ENCODE data around the gene L1CAM. TPM values are rescaled to one million over a fixed set of nuclear protein-coding genes. Genes with fewer than 3 reads are reported as not detected.

L1CAM gene
- polyA plus RNA-seq, 1 of the 3 experiments (the other 2 are of a cell fraction) = 1.9 TPM

DNA sequence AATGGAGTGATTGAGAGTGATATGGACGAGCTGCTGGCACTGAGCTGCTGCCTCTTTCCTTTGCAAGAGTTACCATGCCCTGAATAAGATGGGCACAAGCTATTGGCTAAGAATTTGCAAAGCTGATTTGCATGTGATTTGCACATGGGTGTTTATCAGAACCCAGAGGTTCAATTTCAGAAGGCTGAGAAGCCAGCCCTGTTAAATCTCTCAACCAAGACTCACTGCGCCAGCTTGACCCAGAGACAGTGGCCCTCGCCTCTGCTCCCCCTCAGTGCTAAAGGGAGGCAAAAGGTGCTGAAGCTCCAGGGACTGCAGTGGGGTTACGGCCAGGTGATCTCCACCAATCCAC lies 39.4 kb upstream of the L1CAM start:
- no peak overlapping the region for H3K9ac ChIP-seq
- H3K27me3 ChIP-seq (ENCODE audit: insufficient read depth) = peaks cover 13% of the 10 kb centered on the region; the same call in 1 of the 2 replicates
- no peak overlapping the region for H3K4me2 ChIP-seq
- H3K9me3 ChIP-seq = no peaks in the 10 kb centered on the region
- ChIA-PET POLR2A (interaction anchor here (0.8 to 2.0 kb wide), 2 partner anchors 9 to 47 kb away, joined by 3 to 6 read pairs; partner anchors contain the start of gene NAA10), CTCF (interaction anchor here (0.5 to 16.7 kb wide), 6 partner anchors 9 to 324 kb away, joined by 3 to 271 read pairs (median 18); partner anchors contain the start of genes NAA10 and RENBP)
- peak overlapping the region in 1 of 2 experiments; percentile 97; a peak in 2 of 4 replicates for H3K27ac ChIP-seq (ENCODE audit: low read depth in 2 of 2, low read length in 1 of 2)
- no peak for TF ChIP-seq MEF2A (IDR thresholded peaks at IDR 0.05; ENCODE audit: borderline replicate concordance, low read depth)
- H3K9me2 ChIP-seq = no peaks in the 10 kb centered on the region
- no peak overlapping the region for H2AFZ ChIP-seq (ENCODE audit: low read depth)
- peaks cover 10% of the 10 kb centered on the region for H4K20me1 ChIP-seq (ENCODE audit: insufficient read depth)
- H3F3A ChIP-seq (replicated peaks; ENCODE audit: insufficient read depth) = peaks cover 19% of the 10 kb centered on the region
- WGBS (ENCODE audit: low lambda C conversion rate) = 89% methylated on average over 2 of the region's 4 CpGs
- no peak overlapping the region for H3K4me3 ChIP-seq (ENCODE audit: low read depth in 2 of 2, low read length in 1 of 2)
- peaks cover 0 to 77% of the 10 kb centered on the region in 2 experiments; a peak in 1 of 4 replicates for H3K4me1 ChIP-seq (ENCODE audit: control insufficient read depth in 1 of 2, insufficient read depth in 2 of 2, low read depth in 1 of 2, low read length in 1 of 2)
- H3K36me3 ChIP-seq (replicated peaks in 1 of 2; ENCODE audit: control insufficient read depth in 1 of 2, insufficient read depth in 2 of 2, low read length in 1 of 2) = peaks cover 0 to 12% of the 10 kb centered on the region in 2 experiments
- DNase-seq = no peak
- no peaks in the 10 kb centered on the region for H3K79me2 ChIP-seq (ENCODE audit: insufficient read depth)

DNA sequence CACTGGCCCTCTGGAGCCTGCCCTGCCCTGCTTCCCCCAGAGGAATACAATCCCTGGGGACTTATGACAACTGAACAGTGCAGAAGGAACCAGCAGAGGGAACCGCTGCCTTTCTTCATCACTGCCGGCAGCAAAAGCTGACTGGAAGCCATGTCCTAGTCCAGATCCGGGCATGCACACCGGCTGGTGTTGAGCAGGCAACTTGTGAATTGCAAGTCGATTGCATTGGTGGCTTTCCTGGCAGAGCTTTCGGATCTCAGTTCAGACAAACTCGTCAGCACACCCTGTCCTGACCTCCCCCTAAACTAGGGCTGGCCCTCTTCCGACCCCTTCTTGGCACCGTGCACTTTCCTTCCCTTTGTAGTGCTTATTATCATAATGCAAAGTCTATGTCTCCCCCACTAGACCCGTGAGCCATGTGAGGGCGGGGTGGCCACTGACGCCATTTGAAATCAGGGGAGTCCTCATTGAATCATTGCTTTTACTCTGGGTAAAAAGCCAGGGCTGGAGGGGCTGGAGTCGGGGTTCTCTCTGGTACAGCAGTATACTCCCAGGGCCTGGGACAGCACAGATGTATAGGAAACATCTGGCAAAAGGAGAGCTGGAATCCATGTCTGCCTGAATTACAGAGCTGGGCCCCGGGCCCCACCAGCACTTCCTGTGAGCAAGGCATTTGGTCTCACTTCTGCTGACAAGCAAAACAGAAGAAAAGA lies 38.3 kb upstream of the L1CAM start:
- H3K4me2 ChIP-seq = no peak overlapping the region
- no peak overlapping the region for H2AFZ ChIP-seq (ENCODE audit: low read depth)
- H4K20me1 ChIP-seq (ENCODE audit: insufficient read depth) = peaks cover 6% of the 10 kb centered on the region
- no peaks in the 10 kb centered on the region for H3K9me2 ChIP-seq
- ChIA-PET CTCF (interaction anchor here (0.6 to 16.7 kb wide), 8 partner anchors 10 to 160 kb away, joined by 3 to 271 read pairs (median 12); partner anchors contain the start of genes NAA10, PLXNB3 and RENBP), POLR2A (interaction anchor here (0.8 to 2.0 kb wide), 2 partner anchors 10 to 46 kb away, joined by 3 to 6 read pairs; partner anchors contain the start of gene NAA10)
- no peak overlapping the region; a peak in 1 of 4 replicates for H3K27ac ChIP-seq (ENCODE audit: low read depth in 2 of 2, low read length in 1 of 2)
- H3F3A ChIP-seq (replicated peaks; ENCODE audit: insufficient read depth) = peaks cover 18% of the 10 kb centered on the region
- no peak for DNase-seq
- no peaks in the 10 kb centered on the region for H3K9me3 ChIP-seq
- no peak overlapping the region for H3K4me3 ChIP-seq (ENCODE audit: low read depth in 2 of 2, low read length in 1 of 2)
- peaks cover 0 to 75% of the 10 kb centered on the region in 2 experiments; a peak in 1 of 4 replicates for H3K4me1 ChIP-seq (ENCODE audit: control insufficient read depth in 1 of 2, insufficient read depth in 2 of 2, low read depth in 1 of 2, low read length in 1 of 2)
- no peak overlapping the region for H3K9ac ChIP-seq
- TF ChIP-seq CHD2 (IDR thresholded peaks at IDR 0.05; ENCODE audit: low read length, partially characterized antibody) (no peak), SIN3A (IDR thresholded peaks at IDR 0.05; ENCODE audit: borderline replicate concordance, low read depth, low read length) (no peak), TCF12 (IDR thresholded peaks at IDR 0.05) (no peak), JUND (IDR thresholded peaks at IDR 0.05) (no peak), YY1 (IDR thresholded peaks at IDR 0.05; ENCODE audit: low read depth) (no peak), FOSL2 (IDR thresholded peaks at IDR 0.05; ENCODE audit: borderline replicate concordance, low read depth) (no peak), EP300 (IDR thresholded peaks at IDR 0.05; ENCODE audit: borderline replicate concordance in 1 of 2, low read depth in 1 of 2, low read length in 1 of 2) (no peak), ELF1 (IDR thresholded peaks at IDR 0.05) (no peak), RAD21 (IDR thresholded peaks at IDR 0.05; ENCODE audit: low read length) (peak; percentile 58), GATA2 (CRISPR knock-in tag; IDR thresholded peaks at IDR 0.05) (no peak), SMC3 (IDR thresholded peaks at IDR 0.05; ENCODE audit: low read depth, low read length) (0 out of 2 replicates have a peak, but pooled peaks have one; percentile 14), NRF1 (IDR thresholded peaks at IDR 0.05; ENCODE audit: low read depth, low read length) (no peak), EZH2phosphoT487 (IDR thresholded peaks at IDR 0.05; ENCODE audit: borderline replicate concordance, low read depth) (no peak), TAF1 (IDR thresholded peaks at IDR 0.05; ENCODE audit: borderline replicate concordance, low read depth, low read length) (no peak), FOXM1 (IDR thresholded peaks at IDR 0.05; ENCODE audit: low read depth) (no peak), POLR2AphosphoS5 (IDR thresholded peaks at IDR 0.05; ENCODE audit: low read depth, low read length) (no peak), TEAD4 (IDR thresholded peaks at IDR 0.05; ENCODE audit: borderline replicate concordance, insufficient read depth) (no peak)
- TF ChIP-seq, protein P1, sequence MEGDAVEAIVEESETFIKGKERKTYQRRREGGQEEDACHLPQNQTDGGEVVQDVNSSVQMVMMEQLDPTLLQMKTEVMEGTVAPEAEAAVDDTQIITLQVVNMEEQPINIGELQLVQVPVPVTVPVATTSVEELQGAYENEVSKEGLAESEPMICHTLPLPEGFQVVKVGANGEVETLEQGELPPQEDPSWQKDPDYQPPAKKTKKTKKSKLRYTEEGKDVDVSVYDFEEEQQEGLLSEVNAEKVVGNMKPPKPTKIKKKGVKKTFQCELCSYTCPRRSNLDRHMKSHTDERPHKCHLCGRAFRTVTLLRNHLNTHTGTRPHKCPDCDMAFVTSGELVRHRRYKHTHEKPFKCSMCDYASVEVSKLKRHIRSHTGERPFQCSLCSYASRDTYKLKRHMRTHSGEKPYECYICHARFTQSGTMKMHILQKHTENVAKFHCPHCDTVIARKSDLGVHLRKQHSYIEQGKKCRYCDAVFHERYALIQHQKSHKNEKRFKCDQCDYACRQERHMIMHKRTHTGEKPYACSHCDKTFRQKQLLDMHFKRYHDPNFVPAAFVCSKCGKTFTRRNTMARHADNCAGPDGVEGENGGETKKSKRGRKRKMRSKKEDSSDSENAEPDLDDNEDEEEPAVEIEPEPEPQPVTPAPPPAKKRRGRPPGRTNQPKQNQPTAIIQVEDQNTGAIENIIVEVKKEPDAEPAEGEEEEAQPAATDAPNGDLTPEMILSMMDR (IDR thresholded peaks at IDR 0.05) = peak; percentile 39
- TF ChIP-seq, protein P2, sequence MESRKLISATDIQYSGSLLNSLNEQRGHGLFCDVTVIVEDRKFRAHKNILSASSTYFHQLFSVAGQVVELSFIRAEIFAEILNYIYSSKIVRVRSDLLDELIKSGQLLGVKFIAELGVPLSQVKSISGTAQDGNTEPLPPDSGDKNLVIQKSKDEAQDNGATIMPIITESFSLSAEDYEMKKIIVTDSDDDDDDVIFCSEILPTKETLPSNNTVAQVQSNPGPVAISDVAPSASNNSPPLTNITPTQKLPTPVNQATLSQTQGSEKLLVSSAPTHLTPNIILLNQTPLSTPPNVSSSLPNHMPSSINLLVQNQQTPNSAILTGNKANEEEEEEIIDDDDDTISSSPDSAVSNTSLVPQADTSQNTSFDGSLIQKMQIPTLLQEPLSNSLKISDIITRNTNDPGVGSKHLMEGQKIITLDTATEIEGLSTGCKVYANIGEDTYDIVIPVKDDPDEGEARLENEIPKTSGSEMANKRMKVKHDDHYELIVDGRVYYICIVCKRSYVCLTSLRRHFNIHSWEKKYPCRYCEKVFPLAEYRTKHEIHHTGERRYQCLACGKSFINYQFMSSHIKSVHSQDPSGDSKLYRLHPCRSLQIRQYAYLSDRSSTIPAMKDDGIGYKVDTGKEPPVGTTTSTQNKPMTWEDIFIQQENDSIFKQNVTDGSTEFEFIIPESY (IDR thresholded peaks at IDR 0.05; ENCODE audit: borderline replicate concordance, low read depth) = no peak
- TF ChIP-seq, protein P3, sequence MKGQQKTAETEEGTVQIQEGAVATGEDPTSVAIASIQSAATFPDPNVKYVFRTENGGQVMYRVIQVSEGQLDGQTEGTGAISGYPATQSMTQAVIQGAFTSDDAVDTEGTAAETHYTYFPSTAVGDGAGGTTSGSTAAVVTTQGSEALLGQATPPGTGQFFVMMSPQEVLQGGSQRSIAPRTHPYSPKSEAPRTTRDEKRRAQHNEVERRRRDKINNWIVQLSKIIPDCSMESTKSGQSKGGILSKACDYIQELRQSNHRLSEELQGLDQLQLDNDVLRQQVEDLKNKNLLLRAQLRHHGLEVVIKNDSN (IDR thresholded peaks at IDR 0.05; ENCODE audit: borderline replicate concordance, low read depth) = no peak
- 39% methylated on average over 14 of the region's 14 CpGs for WGBS (ENCODE audit: low lambda C conversion rate)
- H3K36me3 ChIP-seq (replicated peaks in 1 of 2; ENCODE audit: control insufficient read depth in 1 of 2, insufficient read depth in 2 of 2, low read length in 1 of 2) = peaks cover 0 to 3% of the 10 kb centered on the region in 2 experiments
- peaks cover 23% of the 10 kb centered on the region; the same call in 1 of the 2 replicates for H3K27me3 ChIP-seq (ENCODE audit: insufficient read depth)
- no peaks in the 10 kb centered on the region for H3K79me2 ChIP-seq (ENCODE audit: insufficient read depth)

Measured in SK-N-SH (cell line).